ENCODE data around the gene FAM72C. TPM values are rescaled to one million over a fixed set of nuclear protein-coding genes. Genes with fewer than 3 reads are reported as not detected.
"Not testable (repeated sequence)": the region's sequence is repeated elsewhere in the genome, so short reads cannot be mapped to it uniquely, and the experiment has no call there.

FAM72C gene
- total RNA-seq, 1 experiment from 2014 or later = 29.5 TPM

DNA sequence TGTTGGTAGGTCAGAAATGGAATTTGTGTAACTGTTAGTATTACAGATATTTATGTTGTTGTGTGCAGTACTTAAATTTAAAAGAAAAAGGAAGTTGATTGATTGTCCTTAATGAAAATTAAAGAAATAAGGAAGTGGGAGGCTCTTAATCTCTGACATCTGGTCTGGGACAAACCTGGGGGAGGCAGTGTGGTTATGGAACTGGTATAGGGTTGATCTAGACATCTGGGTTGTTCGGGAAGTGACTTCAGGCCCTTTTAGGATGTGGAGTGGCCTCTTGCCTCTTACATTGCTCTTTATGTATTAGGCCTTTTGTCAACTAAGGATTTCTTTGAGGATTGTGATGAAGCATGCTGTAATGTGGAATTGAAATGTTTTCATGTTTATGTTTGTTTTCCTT lies 16.1 kb upstream of the FAM72C start:
- not testable (repeated sequence) for DNase-seq (ENCODE audit: extremely low read depth, low read depth)

DNA sequence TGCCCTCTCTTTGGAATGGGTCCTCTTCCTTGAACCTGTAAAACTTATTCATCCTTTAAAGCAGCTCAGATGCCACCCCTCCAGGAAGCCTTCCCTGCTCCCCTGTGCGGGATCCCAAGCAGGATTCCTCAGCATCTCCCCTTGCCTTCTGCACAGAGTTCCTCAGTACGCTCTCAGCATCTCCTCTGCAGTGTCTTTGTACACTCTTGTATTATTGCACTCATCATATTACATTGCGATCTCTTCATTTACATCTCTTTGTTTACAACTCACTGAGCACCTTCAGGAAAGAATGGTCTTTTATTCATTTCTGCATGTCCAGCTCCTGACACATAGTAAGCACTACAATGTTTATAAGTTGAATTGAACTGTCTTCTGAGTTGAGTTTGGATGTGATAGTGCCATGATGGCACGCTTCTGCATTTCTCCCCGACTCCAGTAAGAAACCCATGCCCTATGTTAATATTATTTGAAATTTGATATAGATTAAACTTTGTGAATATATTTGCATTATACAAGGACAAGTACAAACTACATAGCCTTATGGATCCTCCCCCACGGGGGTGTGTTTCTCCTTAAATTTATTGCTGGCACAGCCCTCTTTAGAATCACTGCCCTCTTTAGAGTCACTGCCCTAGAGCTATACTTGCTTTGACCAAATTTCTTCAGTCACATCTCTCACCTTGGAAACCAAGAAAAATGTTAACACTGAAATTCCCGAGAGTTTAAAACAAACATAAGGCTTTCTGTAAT lies 13.1 kb upstream of the FAM72C start:
- DNase-seq (ENCODE audit: extremely low read depth, low read depth) = not testable (repeated sequence)

DNA sequence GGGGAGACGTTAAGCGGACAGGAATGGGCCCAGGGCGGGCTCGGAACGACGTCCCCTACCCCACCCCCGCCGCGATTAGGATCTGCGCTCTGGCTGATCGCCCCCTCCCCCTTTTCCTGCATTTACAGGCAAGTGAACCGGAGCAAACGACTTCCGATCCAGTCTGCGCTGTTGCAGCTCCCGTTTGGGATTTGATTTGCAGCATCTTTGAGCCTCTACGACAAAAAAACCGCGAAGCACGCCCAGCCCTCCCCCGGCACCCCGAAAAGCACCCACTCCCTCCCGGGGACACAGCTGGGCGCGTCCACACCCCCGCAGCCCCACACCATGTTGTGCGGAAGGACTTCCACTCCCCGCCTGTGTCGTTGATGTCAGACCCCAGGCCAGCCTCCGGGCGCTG lies 2.6 kb upstream of the FAM72C start:
- DNase-seq (ENCODE audit: extremely low read depth, low read depth) = not testable (repeated sequence)

DNA sequence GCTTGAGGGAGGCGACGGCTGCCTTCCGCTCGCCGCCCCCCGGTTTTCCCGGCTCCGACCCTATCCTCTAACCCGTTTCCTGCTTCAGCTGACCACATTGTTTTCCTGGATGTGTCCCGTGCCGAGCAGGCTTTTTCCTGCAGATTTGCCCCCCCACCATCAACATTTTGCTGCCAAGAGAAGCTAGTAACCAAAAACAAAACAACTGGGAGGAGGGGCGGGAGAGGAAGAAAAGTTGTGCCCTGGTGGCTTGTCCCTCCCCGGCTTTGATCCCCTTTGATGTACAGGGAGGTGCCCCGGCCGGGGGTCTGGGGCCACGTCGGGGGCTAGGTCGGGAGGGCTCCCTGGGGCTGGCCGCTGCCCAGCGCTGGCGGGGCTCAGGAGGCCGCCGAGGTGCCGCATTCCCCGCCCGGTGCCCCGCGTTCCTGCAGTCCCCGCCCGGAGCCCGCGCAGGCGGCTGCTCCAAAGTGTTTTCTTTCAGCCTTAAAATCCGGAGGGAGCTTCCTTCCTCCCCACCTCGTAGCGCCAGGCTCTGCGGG lies 2.2 kb upstream of the FAM72C start:
- not testable (repeated sequence) for DNase-seq (ENCODE audit: extremely low read depth, low read depth)

DNA sequence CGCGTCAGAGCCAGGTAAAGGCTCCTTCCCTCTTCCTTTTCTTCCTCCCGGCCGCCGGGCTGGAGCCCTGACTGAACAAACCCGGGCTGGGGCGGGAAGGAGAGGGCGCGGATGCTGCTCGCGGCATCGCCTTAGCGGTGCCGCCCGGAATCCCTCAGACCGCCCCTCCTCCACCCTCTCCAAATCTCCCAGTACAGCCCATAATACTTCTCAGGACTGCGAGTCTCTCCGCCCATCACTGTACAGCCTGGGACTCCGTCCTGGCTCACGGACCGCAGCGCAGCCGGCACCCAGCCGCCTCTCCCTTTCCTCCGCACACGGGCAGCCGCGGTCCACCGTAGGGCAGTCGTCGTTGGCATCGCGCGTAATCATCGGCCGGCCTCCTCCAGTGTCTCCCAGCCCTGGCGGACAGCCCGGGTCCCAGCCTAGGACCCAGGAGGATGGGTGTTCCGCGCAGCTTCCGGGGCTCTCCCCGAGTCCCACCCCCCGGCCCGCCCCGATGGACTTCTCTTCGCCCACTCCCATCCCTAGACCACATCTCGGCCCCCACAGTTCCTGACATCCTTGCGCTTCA lies 1.1 kb upstream of the FAM72C start:
- not testable (repeated sequence) for DNase-seq (ENCODE audit: extremely low read depth, low read depth)

DNA sequence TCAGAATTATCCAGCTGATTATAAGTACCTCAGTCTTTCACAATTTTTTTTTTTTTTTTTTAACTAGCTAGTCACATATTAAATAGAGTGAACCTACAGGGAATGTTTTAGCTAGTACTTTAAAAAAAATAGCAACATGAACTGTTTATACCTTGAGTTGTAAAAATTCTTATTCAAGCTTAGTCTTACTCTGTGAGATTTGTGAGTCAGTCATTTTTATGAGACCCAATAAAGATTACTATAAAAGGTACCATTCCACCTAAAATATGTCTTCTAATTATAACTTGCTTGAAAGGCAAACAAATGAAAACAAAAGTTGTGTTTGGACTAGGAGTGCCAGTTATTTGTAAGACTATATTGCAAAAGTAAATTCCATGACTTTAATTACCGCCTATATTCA lies 5.9 kb downstream of the FAM72C start:
- not testable (repeated sequence) for DNase-seq (ENCODE audit: extremely low read depth, low read depth)

DNA sequence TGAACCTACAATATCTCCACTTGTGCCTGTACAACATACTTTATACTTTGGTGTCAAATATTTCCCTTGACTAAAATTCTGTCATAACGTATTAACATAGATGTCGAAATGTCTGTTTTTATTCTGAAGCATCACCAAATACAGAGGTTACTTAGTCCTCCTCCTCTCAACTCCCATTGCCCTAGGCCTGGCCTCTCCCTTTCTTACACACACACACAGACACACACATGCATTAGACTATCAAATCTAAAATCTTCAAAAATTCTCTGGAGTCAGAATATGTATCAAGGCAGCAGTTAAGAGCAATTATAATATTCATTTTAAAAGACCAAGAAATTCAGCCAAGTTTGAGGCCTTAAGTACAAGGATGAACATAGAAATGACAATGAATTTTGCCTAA lies 7.5 kb downstream of the FAM72C start:
- DNase-seq (ENCODE audit: extremely low read depth, low read depth) = not testable (repeated sequence)

DNA sequence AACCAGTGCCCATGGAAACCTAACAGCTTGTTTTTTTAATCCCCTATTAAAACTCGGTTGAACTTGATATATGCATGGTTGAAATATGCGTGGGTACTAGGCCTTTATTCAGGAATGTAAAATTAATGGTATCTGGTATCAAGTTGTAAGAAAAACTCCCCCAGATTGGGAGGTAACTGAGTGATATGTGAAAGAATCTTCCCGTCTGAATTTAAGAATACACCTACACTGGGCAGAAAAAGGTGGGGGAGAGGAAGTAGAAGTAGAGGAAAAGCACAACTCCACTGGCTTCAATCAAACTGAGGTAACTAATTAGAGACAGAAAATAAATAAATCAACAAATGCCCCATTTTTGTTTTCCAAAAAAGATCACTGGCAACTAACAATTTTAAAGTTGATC lies 15.9 kb downstream of the FAM72C start:
- not testable (repeated sequence) for DNase-seq (ENCODE audit: extremely low read depth, low read depth)

DNA sequence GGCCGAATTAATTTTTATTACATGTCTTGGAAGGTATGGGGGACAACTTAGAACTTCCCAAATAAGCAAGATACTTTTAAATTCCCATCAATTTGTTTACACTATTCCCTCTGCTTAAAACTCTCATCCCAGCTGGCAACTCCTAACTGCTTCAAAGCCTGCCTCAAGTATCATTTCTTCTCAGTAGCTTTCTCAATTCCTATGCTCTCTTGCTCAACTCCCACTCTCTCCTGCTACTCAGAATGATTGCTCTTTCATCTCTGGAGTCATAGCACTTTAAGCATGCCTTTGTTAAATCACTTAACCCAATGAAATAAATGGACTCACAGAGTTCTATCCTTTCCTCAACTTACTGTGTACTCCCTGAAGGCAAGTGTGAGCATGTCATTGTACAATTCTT lies 18.9 kb downstream of the FAM72C start:
- not testable (repeated sequence) for DNase-seq (ENCODE audit: extremely low read depth, low read depth)

DNA sequence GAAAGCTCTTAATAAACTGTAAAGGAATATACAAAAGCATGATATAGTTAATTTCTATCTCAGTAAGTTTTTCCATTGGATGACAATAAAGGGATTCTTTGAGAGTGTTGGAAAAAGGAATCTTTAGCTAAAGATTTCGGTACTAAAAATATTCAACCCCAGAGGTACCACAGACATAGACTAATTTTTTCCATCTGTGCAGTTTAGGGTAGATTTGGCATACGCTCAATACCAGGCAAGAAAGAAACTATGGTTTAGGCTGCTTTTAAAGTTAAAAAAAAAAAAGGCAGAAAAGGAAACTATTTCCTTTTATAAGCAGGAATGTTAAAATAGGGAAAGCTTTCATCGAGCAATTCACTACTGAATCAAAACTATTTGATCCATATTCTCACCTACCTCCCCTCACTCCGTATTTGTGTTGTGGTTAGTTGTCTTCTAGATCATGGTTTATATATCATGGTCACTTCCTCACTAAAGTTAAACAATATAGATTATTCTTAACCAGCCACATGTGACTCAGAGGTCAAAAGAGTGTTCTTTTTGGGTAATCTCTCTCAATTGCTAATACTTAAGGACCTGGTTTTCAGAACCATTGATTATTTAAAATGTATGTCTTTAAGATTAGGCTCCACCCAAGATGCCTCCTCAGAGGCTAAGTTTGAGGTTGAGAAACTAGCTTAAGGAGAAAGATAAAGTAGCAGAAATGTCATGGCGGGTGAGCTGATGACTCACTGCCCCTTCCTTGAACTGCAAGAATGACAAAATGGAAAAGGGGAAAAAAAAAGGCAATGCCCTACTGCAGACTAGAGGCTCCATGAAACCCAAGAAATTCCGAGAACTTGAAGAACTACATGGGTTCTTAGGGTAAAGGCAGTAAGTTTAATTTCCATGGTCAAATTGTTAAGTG lies 20.0 kb downstream of the FAM72C start:
- not testable (repeated sequence) for DNase-seq (ENCODE audit: extremely low read depth, low read depth)

DNA sequence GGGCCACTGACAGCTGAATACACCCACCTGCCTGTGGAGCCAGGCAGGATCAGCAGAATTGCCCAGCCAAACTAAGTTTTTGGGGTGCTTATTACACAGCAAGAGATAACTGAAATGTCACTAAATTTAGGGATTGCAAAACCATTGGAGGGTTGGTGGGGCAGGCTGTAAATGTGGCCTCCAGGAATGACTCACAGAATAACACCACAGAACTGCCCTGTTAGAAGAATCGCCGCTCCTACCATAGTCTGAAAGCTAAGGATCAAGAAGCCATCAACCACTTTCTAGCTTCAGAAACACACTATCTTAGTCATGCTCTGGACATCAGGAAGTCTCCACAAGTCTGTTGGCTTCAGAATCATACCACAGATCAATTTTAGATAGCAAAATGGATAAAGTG lies 24.0 kb downstream of the FAM72C start:
- not testable (repeated sequence) for DNase-seq (ENCODE audit: extremely low read depth, low read depth)

DNA sequence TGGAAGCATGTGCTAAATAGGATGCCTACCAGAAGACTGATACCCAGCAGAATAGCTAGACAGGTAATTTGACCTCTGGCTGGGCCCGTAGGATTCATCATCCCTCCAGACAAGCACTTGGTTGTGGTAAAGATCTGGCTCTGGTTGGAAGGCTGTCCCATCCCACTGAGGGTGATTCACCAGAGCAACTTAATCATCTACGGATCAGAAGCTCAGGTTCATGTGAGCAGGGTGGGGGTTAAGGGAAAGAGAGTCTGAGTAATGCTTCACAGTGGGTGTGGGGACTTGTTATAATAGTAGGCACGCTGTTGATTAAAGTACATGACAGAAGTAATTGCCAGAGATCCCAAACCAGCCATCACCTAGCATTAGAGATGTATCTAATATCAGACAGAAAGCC lies 26.5 kb downstream of the FAM72C start:
- DNase-seq (ENCODE audit: extremely low read depth, low read depth) = not testable (repeated sequence)

DNA sequence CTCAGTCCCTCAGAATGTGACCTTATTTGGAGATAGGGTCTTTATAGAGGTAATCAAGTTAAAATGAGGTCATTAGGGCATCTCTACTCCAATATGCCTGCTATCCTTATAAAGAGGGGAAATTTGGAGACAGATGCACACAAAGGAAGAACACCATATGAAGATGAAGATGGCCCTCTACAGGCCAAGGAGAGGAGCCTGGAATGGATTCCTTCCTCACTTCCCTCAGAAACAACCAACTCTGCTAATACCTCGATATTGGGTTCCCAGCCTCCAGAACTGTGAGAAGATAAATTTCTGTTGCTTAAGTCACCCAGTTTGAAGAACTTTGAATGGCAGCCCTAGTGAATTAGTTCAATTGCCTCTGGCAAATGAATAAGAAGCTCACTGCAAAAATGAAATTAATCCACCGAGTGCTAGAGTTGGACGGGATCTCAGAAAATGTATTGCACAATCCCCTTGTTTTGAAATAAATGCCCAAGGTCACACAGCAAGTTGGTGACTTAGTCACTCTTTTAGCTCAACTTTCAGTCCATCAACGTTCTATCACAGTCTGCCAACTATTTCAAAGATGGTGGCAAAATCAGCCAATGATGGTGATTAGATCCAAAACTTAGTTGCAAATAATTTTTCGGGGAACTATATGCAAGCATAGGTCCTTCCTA lies 27.1 kb downstream of the FAM72C start:
- DNase-seq (ENCODE audit: extremely low read depth, low read depth) = not testable (repeated sequence)

DNA sequence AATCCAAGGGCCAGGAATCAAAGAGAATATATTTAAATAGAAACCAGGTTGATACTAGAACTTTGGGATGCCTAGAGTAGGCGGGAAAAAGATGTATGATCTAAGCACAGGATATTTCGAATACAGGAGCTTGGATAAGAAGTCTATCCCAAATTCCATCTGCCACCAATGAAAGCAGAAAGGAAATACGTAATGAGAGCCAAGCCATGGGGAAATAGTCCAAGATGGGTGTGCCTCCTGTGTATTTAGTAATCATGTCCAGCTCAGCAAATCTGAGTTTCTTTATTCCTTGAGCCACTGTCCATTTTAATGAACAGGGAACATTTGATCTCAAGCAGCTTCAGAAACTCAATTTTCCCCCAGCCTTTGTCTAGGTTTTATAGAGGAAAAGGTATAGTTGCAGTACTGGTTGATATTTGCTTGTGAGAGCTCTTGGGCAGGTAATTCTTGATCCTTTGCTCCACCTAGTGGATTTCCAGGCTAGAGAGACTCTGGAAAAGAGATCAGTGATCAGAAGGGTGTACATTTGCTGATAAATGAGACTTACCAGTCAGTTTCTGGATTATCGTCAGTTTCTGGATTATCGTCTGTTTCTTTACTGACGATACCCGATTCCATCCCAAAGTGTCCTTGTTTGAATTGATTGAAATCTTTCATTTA lies 28.3 kb downstream of the FAM72C start:
- not testable (repeated sequence) for DNase-seq (ENCODE audit: extremely low read depth, low read depth)

DNA sequence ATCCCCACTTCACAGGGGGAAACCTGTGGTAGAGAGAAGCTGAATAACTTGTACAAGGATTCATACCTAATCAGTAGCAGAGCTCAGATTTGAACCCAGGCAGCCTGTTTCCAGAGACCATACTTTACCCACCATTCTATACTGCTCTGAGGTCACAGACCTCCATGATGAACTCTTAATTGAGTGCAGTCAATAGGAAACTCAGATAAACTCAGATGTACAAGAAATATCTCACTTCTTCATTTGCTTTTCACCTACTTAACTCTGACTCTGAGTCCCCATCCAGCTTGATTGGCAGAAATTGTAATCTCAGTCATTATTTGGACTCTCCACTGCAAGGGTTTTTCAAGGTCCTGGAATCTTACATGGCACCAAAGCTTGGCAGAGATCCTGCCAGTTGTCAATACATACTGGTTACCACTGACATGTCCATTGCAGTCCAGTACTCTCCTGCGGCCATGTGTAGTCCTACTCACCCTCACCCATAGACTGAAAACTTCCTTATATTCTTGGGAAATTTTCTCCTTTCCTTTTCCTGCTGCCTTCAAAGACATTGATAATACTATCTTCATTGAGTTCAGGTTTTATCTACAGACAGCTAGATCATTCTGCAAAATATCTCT lies 29.4 kb downstream of the FAM72C start:
- DNase-seq (ENCODE audit: extremely low read depth, low read depth) = not testable (repeated sequence)

DNA sequence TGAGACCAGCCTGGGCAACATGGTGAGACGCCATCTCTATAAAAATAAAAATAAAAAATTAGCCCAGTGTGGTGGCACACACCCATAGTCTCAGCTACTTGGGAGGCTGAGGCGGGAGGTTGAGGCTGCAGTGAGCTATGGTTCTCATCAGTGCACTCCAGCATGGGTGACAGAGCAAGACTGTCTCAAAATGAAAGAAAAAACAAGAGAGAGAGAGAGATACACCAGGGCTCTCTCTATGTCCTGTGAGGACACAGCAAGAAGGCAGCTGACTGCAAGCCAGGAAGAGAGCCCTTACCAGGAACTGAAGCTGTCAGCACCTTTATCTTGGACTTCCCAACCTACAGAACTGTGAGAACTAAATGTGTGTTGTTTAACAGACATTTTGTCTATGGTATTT lies 32.1 kb downstream of the FAM72C start:
- not testable (repeated sequence) for DNase-seq (ENCODE audit: extremely low read depth, low read depth)

DNA sequence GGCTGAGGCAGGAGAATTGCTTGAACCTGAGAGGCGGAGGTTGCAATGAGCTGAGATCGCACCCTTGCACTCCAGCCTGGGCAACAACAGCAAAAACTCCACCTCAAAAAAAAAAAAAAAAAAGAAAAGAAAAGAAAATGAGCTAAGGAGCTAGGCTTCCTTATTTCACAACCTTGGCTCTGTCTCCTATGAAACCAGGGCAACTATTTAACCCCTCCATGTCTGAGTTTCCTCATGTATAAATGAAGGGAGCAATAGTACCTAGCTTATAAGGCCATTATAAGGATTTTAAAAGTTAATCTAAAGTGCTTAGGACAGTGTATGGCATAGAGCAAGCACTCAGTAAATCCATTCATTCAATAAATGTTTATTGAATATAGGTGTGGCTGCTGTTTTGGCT lies 32.9 kb downstream of the FAM72C start:
- DNase-seq (ENCODE audit: extremely low read depth, low read depth) = not testable (repeated sequence)

DNA sequence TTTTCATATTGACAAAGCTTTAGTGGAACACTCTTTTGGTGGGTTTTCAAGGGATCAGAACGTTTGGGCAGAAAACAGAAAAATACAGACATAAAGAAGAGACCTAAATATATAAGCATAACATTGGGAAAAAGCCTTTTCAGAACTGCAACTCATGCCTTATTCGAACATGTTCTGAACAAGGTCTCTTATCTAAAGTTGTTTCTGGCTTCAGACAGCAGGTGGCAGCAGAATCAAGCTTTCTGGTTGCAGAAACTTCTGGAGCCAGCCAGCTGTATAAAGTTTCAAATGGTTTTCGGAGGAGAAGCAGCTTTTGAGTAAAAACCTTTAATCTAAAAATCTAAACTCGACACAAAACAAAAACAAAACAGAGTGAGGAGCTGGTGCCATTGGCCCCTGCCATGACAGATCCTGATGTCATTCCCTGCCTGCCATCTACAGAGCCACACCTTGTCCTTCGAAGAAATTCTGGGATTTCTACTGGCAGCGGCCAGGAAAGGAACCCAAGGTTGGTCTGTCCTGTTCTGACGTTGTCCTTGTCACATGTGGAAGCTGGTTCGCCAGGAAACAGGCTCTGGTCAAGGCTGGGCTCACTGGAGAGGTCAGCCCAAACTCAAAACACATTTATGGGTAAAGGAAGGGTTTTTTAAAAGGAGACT lies 35.2 kb downstream of the FAM72C start:
- DNase-seq (ENCODE audit: extremely low read depth, low read depth) = not testable (repeated sequence)

DNA sequence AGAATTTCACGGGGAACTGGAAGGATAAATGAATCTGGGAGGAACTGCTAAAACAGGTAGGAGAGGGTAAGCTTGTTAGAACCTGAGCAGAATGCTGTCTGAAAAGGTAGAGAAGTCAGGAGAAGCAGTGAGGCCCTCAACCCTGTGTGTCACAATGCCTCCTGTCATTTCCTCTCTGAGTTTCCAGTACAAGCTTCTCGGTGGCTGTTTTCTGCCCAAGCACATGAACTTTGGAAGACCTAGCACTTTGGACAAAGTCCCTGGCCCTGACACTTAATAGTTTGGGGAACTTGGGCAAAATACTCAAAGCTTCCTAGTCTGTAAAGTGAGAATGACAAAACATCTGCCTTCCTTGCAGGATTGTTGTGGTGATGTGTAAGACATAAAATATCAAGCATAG lies 52.7 kb downstream of the FAM72C start:
- DNase-seq (ENCODE audit: extremely low read depth, low read depth) = not testable (repeated sequence)
